Suppressor macrophage treated with lipopolysaccharide for 4 hours (primary cell): ENCODE results near the gene EGLN2.
"Not testable (repeated sequence)": the region's sequence is repeated elsewhere in the genome, so short reads cannot be mapped to it uniquely, and the experiment has no call there.

ENCODE experiments used
- DNase-seq: peaks from one replicate; pipeline ENCODE4 v3.0.0-alpha.2; 2020

The EGLN2 gene

DNA sequence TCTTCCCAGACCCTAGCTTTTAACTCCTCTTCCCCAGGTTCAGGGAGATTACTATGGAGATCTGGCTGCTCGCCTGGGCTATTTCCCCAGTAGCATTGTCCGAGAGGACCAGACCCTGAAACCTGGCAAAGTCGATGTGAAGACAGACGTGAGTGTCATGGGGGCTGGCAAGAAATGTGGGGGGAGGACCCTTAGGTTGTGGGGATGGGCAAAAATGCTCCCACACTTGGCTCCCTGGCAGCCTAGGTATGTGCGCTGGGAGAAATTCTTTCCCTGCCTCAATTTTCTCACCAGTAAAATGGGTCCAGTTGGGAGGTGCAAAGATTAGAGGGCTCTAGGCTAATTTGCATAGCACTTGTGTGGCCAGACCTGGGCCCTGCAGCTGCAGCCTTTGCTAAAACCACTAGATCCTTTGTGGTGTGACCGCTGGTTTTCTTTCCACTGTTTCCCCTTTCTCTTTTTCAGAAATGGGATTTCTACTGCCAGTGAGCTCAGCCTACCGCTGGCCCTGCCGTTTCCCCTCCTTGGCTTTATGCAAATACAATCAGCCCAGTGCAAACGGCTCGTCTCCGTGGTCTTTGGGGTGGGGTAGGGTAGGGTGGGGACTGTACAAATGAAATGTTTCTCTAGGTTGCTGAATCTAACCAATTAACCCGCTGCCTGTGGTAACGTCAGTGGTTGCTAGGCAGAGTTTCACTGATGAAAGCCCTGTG is 21.9 kb upstream of the EGLN2 start:
- peak; percentile 97 for DNase-seq

DNA sequence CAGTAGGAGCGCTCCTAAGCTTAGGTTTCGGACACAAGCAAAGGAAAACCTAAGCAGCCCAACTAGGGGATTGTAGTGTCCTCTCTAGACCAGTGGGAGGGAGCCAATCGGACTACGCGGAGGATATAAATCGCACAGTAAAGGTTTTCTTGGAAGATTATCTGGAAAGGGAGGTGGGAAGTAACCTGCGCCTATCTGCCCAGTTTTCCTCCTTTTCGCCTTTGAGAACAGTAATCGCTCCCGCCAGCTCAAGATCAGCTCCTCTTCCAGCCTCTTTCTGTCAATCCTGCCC is 21.4 kb upstream of the EGLN2 start:
- no peak for DNase-seq

DNA sequence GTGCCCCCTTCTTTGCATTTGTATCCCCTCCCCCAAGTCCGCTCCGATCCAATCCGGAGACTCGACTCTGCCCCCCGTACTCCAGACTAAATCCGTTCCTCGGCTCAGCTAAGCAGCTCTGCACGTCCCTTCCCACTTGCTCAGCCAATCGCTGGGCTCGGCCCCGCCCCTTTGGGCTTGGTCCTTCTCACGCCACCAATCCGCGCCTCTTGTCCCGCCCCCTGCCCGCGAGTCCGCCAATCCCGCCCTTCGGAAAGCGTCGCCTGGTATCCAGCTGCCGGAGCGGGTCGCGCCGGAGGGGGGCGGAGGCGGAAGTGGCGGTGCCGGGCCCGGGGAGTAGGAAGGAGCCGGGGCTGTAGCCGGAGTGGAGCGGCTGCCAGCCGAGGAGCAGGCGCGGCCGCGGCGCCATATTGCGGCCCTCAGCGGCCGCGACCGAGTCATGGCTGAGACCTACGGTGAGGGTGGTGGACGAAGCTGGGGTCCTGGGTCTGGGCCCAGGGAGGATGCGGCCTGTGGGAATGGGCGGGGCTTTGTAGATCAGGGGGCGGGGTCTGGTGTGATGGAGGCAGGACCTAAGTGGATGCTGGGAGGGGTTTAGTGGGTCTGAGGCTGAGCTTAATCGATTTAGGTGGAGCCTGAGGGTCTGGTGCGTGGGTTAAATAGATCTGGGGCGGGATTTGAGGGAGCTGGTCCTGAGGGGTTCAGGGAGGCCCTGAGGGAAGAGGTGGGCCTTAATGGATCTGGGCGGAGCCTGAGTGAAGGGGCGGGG is 20.9 kb upstream of the EGLN2 start, which contains the start of gene RAB4B:
Gene RAB4B (plus strand): TSS at position 311 of the 769 bp plus-strand sequence. CDS start 129 bp downstream, at position 440.
- peak; percentile 100 for DNase-seq

DNA sequence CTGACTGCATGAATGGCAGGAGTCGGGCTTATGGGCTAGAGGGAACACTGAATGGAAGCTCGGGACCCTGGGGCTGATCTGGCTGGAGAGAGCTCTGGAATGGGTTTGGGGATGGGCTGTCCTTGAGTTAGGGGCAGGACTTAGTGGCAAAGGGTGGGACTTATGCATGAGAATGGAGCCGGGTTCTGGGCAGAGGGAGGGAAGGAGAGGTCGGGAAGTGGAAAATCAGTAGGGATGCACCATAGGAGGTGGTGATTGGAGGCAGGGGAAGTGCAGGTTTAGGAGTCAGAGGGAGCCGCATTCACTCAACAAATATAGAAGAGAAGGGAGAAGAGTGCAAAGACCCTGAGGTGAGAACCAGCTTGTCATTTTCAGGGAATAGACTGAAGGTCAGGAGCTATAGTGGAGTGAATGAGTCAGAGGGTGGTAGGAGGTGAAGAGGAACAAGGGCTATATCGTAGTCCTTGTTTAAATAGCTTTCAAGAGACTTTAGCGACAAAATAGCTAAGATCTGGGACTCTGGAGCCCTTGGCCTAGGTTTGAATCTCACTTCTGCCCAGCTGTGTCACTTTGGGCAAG is 20.2 kb upstream of the EGLN2 start:
- DNase-seq = peak; percentile 61

DNA sequence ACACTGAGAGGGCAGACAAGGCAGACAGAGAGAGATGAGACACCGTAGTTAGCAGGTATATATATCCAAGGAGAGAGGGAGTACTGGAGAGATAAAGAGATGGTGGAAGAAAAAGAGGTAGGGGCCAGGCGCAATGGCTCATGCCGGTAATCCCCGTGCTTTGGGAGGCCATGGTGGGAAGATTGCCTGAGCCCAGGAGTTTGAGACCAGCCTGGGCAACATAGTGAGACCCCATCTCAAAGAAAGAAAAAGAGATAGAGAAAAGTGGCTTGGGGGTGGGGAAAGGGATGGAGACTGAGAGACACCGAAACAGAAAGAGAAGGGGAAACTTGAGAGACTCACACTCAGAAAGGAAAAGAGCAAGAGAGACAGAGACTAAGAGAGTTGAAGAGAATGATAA is 18.4 kb upstream of the EGLN2 start:
- no peak for DNase-seq

DNA sequence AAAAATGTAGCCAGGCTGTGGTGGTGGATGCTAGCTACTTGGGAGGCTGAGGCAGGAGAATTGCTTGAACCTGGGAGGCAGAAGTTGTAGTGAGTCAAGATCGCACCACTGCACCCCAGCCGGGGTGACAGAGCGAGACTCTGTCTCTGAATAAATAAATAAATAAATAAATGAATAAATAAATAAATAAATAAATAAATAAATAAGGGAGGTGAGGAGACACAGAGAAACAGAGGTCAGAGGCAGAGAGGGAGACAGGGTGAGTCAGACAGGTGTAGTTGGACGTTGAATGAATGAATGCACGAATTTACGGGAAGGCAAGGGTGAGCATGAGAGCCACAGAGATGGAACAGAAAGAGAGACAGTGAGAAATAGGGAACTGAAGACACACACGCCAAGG is 17.9 kb upstream of the EGLN2 start:
- no peak for DNase-seq

DNA sequence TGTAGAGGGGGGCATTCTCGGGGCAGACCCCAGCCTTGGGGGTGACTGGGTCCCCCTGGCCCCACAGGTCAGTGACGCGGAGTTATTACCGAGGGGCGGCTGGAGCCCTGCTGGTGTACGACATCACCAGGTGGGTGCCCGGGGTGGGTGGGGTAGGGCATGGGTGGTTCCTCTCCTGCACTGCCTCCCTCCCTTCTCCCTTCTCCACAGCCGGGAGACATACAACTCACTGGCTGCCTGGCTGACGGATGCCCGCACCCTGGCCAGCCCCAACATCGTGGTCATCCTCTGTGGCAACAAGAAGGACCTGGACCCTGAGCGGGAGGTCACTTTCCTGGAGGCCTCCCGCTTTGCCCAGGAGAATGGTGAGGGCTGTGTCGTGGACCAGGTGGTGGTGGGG is 15.3 kb upstream of the EGLN2 start:
- DNase-seq = no peak

DNA sequence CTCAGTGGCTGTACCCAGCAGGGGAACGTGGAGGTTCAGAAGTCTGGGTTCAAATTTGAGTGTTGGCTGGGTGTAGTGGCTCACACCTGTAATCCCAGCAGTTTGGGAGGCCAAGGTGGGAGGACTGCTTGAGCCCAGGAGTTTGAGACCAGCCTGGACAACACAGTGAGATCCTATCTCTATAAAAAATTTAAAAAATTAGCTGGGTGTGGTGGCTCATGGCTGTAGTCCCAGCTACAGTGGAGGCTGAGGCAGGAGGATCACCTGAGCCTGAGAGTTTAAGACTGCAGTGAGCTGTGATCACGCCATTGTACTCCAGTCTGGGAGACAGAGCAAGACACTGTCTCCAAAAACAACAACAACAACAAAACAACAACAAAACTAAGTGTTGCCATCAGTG is 14.8 kb upstream of the EGLN2 start:
- not testable (repeated sequence) for DNase-seq

DNA sequence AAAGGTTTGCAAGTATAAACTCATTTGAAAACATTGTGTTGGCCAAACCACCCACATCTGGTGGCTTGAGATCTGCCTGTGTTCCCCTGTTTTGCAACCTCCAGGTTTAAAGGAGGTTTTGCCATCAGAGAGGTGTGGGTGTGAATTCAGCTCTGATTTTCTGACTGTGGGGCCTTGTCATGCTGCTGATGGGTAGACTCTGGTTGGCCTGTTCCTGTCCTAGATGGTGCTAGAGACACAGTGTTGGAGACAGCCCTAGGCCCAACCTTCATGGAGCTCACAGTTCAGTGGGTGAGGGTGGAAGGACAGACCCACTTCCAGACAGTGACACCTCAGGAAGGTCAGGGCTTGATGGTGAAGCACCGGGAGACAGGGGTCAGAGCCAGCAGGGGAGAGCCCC is 13.5 kb upstream of the EGLN2 start:
- DNase-seq = no peak

DNA sequence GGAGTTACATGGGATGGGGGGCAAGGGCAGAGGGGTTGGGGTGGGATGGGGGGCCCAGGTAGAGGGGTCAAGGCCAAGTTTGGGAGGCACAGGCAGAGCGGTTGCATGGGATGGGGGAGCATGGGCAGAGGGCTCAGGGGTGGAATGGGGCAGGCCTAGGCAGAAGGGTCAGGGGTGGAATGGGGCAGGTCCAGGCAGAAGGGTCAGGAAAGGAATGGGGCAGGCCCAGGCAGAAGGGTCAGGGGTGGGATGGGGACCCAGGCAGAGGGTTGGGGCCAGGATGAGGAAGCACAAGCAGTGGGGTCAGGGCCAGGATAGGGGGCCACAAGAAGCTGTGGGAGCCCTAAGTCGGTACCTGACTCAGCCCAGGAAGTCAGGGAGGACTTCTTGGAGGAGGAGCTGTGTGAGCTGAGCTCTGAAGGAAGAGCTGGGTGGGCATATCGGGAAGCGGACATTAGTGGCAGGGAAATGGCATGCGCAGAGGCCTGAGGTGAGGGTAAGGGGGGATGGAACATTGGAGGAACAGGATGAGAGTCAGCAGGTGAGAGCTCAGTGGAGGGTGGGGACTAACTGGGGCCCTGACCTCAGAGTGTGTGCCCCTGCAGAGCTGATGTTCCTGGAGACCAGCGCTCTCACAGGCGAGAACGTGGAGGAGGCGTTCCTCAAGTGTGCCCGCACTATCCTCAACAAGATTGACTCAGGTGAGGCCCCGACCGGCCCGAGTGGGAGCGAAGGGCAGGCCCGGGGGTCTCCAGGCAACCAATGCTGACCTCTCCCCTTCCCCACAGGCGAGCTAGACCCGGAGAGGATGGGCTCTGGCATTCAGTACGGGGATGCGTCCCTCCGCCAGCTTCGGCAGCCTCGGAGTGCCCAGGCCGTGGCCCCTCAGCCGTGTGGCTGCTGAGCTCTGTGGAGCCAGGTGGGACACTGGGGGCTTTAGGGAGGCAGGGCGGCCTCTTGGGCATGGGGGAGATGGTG is 12.6 kb upstream of the EGLN2 start:
- DNase-seq = no peak

DNA sequence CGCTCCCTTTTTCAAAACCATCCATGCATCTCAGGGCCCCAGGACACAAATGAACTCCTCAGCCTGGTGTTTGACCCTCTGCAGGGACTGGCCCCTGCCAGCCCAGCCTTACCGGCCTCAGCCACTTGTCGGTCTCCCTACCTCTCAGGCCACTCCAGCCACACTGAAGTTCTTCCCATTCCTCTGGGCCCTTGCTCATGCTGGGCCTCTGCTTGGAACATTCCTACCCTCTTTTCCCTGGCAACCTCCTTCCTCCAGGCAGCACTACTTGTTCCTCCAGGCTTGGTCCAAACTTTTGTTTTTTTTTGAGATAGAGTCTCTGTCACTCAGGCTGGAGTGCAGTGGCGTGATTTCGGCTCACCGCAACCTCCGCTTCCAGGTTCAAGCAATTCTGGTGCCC is 7.6 kb upstream of the EGLN2 start:
- DNase-seq = no peak

DNA sequence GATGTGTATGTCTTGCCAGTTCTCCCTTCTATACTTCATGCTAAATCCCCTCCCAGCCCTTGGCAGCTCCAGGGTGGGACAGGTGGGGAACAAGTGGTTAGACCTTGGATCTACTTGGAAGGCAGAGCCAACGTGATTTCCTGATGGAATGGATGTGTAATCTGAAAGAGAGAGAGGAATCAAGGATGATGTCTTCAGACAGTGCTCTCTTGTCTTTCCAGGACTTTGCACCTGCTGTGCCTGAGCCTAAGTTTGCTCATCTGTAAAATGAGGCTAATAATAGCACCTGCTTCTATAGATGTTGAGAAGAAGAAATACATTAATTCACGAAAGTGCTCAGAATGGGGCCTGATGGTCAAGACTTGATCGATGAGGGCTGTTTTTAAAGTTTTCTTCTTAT is 7.0 kb upstream of the EGLN2 start:
- no peak for DNase-seq

DNA sequence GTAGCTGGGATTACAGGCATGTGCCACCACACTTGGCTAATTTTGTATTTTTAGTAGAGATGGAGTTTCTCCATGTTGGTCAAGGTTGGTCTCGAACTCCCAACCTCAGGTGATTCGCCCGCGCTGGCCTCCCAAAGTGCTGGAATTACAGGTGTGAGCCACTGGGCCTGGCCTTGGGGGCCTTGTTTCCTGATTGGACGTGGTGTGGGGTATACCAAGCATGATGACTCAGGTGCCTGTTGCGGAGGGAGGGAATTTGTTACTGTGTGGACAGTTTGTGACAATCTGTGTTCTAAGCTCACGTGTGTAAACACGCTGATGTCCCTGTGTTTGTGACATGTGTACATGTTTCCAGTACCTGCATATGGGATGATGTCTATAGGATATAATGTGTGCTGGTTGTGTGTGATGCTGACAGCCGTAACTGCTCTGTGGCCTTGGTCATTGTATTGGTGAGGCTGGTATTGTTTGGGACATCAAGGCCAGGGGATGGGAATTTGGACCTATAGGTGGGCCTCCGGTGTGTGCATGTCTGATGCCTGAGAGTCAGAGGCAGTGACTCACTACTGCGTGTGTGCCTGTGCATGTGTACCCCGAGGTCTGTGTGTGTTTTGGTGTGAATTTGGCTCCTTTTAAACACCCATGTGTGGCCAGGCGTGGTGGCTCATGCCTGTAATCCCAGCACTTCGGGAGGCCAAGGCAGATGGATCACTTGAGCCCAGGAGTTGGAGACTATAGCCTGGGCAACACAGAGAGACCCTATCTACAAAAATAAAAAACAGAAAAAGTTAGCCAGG is 1.6 kb upstream of the EGLN2 start:
- DNase-seq = no peak

DNA sequence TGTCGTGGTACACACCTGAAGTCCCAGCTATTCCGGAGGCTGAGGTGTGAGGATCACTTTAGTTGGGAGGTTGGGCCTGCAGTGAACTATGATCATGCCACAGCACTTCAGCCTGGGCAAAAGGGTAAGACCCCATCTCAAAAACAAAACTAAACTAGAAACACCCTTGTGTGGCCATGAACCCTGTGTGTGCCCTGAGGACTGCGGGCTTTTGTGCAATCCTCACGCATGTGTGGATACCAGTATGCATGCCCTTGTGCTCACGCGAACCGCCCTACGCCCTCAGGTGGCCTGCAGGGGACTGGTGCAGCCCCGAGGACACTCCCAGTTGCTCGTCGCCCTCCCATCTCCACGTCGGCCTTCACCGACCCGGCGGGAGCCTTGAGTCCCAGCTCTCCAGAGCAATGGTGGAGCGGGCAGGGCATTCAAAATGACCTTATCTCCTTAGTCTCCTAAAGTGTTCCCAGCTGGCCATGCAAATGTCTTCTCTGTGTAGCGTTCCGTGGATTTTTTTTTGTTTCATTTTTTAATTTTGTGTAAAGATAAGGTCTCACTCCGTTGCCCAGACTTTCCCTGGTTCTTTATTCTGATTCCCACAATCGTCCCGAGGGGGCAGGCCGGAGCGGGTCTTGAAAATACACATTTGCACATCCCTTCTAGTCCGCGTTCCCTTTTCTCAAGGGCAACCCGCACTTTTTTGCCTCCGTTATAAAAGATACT is 868 bp upstream of the EGLN2 start:
- peak; percentile 73 for DNase-seq

DNA sequence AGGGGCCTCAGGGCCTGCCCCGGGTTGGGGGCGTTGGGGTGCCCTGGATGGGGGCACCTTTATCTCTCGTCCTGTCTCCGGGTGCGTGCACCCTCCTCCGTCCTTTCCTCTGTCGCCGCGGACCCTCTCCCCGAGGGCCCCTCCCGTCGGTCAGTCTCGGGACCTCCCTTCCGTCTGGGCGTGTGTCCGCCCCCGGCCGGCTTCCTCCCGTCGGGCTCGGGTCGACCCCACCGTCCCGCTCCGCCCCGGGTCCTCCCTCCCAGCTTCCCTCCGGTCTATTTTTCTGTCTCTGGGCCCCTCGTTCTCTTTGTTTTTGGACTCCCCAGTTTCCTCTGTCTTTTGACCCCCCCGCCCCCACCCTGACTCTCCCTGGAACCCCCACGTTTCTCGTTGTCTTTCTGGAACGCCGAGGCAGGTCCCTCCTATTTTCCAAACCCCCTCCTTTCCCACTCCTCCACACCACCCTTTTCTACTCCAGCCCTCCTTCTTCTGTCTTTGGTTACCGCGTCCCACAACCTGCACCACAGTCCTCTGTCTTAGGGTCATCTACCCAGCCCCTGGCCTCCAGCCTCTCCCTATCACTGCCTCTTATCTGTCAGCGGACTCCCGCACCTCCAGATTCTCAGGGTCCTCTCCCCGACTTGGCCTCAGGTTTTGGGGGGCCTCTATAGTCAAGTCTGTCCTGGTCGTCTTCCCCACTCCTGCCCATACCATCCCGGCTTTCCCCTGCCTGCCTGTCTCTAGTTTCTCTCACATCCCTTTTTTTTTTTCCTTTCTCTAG is 757 bp downstream of the EGLN2 start:
- peak; percentile 56 for DNase-seq

DNA sequence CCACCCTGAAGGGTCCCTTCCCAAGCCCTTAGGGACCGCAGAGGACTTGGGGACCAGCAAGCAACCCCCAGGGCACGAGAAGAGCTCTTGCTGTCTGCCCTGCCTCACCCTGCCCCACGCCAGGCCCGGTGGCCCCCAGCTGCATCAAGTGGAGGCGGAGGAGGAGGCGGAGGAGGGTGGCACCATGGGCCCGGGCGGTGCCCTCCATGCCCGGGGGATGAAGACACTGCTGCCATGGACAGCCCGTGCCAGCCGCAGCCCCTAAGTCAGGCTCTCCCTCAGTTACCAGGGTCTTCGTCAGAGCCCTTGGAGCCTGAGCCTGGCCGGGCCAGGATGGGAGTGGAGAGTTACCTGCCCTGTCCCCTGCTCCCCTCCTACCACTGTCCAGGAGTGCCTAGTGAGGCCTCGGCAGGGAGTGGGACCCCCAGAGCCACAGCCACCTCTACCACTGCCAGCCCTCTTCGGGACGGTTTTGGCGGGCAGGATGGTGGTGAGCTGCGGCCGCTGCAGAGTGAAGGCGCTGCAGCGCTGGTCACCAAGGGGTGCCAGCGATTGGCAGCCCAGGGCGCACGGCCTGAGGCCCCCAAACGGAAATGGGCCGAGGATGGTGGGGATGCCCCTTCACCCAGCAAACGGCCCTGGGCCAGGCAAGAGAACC is 1.5 kb downstream of the EGLN2 start:
- DNase-seq = no peak

DNA sequence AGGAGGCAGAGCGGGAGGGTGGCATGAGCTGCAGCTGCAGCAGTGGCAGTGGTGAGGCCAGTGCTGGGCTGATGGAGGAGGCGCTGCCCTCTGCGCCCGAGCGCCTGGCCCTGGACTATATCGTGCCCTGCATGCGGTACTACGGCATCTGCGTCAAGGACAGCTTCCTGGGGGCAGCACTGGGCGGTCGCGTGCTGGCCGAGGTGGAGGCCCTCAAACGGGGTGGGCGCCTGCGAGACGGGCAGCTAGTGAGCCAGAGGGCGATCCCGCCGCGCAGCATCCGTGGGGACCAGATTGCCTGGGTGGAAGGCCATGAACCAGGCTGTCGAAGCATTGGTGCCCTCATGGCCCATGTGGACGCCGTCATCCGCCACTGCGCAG is 2.0 kb downstream of the EGLN2 start:
- no peak for DNase-seq

DNA sequence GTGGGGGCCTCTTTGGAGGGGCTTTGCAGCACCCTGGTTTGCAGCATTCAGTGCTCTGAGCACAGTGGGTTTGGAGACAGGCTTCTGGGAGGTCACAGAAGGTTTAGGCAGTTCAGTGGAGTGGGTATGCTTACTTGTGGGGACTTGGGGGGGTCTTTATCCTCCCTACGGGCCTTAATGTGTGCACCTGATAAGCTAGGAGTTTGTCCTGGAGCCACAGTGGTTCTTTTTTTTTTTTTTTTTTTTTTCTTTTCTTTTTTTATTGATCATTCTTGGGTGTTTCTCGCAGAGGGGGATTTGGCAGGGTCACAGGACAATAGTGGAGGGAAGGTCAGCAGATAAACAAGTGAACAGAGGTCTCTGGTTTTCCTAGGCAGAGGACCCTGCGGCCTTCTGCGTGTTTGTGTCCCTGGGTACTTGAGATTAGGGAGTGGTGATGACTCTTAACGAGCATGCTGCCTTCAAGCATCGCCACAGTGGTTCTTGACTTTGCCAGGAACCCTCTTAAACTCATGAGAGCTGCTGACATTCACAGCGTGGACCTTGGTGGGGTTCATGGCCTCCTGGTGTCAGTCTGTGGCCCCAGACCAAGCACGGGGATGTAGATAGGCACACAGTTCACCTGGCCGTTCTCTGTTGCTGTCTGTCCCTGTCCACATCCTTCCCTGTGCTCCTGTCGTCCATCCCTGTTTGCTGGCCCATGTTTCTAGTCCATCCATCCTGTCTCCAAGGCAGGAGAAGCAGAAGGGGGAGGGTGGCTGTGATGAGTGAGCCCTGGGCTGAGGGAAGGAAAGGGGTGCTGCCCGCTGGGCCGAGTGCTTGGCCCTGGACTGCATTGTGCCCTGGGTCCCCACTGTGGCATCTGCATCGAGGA is 2.7 kb downstream of the EGLN2 start:
- no peak for DNase-seq
